Nephron (organoid): ENCODE results near the gene ZNF222.

ENCODE experiments used
- H3K27ac Mint-ChIP-seq, 3 experiments: 2 replicates each; pipeline ENCODE4 v1.8.0; 2020; ENCODE audit warnings: mixed read lengths in 3 of 3, mild to moderate bottlenecking in 2 of 3, moderate library complexity in 1 of 3
- H3K27me3 Mint-ChIP-seq: 2 replicates; pipeline ENCODE4 v1.8.0; 2021; ENCODE audit warnings: low read depth, mild to moderate bottlenecking, moderate library complexity, mixed read lengths
- H3K36me3 Mint-ChIP-seq: 2 replicates; pipeline ENCODE4 v1.8.0; 2020; ENCODE audit warnings: low read depth, mixed read lengths
- H3K4me1 Mint-ChIP-seq: 2 replicates; pipeline ENCODE4 v1.8.0; 2020; ENCODE audit warnings: mixed read lengths
- H3K4me3 Mint-ChIP-seq, 3 experiments: 2 replicates each; pipeline ENCODE4 v1.8.0; 2020; ENCODE audit warnings: mild to moderate bottlenecking in 3 of 3, mixed read lengths in 3 of 3, moderate library complexity in 2 of 3
- H3K9me3 Mint-ChIP-seq: 2 replicates; pipeline ENCODE4 v1.8.0; 2020; ENCODE audit warnings: mixed read lengths
- TF ChIP-seq, protein P1 (sequence below), 3 experiments: fragments of 200-600 bp; sonication (generic); IDR thresholded peaks; one replicate each; pipeline ENCODE4 v1.5.0; 2021; ENCODE audit warnings: antibody characterized with exemption in 3 of 3; ENCODE audit not compliant: unreplicated experiment in 3 of 3

ZNF222 gene

DNA sequence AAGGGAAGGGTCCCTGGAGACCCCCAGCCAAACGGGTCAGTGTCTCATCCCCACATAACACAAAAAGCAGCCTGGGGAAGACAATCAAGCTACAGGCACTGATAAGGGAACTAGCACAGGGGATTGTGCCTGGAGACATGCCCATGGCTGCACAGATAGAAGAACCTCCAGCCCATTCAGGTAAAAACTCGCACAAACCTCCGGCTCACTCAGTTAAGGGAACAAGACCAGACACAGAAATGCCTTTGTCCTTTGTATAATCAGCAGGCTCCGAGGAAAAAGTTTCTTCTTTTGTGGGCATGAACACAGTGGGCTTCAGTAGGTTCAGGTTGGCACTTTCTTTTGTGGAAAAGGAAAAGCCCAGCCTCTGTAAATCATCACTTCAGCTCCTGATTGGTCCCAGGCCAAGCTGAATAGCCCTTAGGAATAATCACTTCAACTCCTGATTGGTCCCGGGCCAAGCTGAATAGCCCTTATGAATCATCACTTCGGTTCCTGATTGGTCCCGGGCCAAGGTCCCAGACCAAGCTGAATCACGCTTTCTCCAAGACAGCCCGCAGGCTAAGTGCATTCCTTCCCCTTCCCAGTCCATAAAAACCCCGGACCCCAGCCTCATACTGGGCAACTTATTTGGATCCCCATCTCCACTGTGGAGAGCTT is 27.4 kb upstream of the ZNF222 start:
- TF ChIP-seq, protein P1, sequence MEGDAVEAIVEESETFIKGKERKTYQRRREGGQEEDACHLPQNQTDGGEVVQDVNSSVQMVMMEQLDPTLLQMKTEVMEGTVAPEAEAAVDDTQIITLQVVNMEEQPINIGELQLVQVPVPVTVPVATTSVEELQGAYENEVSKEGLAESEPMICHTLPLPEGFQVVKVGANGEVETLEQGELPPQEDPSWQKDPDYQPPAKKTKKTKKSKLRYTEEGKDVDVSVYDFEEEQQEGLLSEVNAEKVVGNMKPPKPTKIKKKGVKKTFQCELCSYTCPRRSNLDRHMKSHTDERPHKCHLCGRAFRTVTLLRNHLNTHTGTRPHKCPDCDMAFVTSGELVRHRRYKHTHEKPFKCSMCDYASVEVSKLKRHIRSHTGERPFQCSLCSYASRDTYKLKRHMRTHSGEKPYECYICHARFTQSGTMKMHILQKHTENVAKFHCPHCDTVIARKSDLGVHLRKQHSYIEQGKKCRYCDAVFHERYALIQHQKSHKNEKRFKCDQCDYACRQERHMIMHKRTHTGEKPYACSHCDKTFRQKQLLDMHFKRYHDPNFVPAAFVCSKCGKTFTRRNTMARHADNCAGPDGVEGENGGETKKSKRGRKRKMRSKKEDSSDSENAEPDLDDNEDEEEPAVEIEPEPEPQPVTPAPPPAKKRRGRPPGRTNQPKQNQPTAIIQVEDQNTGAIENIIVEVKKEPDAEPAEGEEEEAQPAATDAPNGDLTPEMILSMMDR (IDR thresholded peaks at IDR 0.05; ENCODE audit: unreplicated experiment in 3 of 3), result no peak
- Mint-ChIP-seq H3K4me1 (peaks cover 10% of the 10 kb centered on the region), H3K27me3 (no peaks in the 10 kb centered on the region), H3K36me3 (peaks cover 44% of the 10 kb centered on the region), H3K27ac (no peak overlapping the region), H3K9me3 (peaks cover 21% of the 10 kb centered on the region), H3K4me3 (no peak overlapping the region)

DNA sequence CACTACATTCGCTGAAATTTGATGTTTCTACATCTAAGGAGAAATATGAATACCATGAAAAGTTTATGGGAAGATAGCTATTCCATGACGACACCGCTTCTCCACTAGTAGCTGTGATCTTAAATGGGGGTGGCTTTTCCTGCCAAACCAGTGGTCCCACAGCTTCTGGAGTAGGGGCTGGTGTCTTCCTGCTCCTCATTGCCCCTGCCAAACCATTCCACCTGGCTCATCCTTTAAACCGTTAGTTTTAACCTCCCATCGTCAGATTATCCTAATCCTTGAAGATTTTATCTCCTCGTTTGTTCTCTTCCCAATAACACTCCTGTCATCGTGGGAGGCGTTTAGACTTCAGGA is 23.0 kb upstream of the ZNF222 start:
- Mint-ChIP-seq H3K9me3 (peaks cover 30% of the 10 kb centered on the region), H3K4me1 (peaks cover 19% of the 10 kb centered on the region), H3K27ac (peak overlapping the region; percentile 78 to 92 (median 91)), H3K4me3 (peak overlapping the region; percentile 98 to 99 (median 99)), H3K36me3 (peaks cover 34% of the 10 kb centered on the region), H3K27me3 (no peaks in the 10 kb centered on the region)
- TF ChIP-seq, protein P1 (IDR thresholded peaks at IDR 0.05; ENCODE audit: unreplicated experiment in 3 of 3), result no peak

DNA sequence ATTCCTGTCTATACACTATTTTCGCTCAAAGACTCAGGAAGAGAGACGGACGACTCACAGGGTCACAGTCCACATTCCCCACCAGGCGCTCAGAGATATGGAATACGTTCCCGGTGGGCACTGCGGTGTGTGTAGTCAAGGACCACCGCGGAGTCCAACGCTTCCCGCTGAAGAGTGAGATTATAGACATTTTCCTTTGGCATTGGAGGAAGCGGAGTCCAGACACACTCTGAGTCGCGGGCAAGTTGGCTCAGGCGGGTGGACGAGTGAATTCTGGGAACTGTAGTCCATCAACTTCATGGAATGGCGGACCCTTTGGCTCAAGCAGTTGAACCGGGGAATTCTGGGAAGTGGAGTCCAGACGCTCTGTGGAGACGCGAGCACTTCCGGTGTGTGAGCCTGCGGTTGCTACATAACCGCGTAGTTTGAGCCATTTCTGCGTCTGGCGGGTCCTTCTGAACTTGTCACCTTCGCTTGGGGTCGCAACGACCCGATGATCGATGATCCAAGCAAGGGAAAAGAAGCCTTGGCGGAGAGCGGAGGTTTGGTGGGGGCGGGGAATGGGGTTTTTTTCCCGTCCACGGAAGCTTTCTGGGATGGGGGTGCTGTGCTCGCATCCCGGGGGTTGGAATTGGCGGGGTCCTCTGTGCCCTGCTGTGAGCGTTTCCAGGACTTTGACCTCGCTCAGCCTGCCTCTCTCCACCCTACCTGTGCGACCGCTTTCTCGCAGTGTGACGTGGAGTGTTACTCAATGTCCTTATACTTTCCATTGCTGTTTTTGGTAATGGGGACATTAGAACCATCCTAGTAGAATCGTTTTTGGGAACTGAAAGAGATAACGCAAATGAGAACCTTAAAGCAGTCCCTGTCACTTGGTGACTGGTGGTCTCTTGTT is 22.4 kb upstream of the ZNF222 start, which contains the start of gene ZNF230:
Gene ZNF230 (plus strand): TSS at position 392 of the 895 bp plus-strand sequence. CDS start 4,122 bp downstream, outside the sequence.
- Mint-ChIP-seq H3K27ac (peak within 1 kb of the TSS; percentile 78 to 92 (median 91)), H3K4me1 (peaks cover 19% of the 10 kb centered on the region), H3K36me3 (peaks cover 34% of the 10 kb centered on the region), H3K9me3 (peaks cover 36% of the 10 kb centered on the region), H3K4me3 (peak within 1 kb of the TSS; percentile 98 to 99 (median 99)), H3K27me3 (no peaks in the 10 kb centered on the region)
- TF ChIP-seq, protein P1 (IDR thresholded peaks at IDR 0.05; ENCODE audit: unreplicated experiment in 3 of 3), result no peak

DNA sequence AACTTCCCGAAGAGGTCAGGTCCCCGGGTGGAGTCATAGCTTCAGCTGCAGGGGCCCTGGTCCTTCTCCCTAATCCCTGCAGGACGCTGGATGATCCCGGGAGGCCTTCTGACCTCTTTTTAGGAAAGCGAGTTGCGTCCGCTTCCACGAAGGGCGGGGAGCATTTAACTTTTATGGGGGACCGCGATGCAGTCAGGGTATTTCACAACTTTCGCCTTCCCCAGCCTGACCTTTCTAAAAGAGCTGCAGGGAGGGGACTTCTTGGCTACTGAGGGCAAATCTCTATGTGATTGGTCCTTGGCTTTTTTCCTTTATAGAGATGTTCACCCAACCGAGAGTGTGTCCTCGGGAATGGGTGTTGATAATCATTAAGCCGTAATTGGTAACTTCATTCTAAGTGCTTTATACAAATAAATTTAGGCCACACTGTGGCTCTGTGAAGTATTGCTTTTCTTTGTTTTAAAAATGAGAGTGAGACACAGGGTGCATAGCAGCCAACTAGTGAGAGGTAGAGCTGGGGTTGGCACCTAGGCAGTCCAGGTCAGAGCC is 21.6 kb upstream of the ZNF222 start:
- TF ChIP-seq, protein P1 (IDR thresholded peaks at IDR 0.05; ENCODE audit: unreplicated experiment in 3 of 3), result no peak
- Mint-ChIP-seq H3K4me1 (peaks cover 19% of the 10 kb centered on the region), H3K27ac (peak overlapping the region; percentile 20 to 92 (median 54))

DNA sequence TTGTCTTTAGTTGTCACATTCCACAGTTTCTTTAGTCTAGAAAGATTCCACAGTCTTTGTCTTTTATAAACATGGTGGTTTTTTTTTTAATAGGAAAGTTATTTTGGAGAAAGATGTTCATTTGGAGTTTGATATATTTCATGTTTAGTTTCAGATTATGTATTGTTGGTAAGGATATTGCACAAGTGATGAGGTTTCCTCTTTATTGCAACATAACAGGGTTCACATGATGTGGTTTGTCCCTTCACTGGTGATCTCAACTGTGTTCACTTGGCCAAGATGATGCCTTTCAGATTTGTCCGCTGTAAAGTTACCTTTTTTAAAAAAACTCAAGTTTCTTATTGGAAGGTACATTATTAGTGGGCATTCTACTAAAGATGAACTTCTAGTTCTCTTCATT is 19.2 kb upstream of the ZNF222 start:
- TF ChIP-seq, protein P1 (IDR thresholded peaks at IDR 0.05; ENCODE audit: unreplicated experiment in 3 of 3), result no peak
- Mint-ChIP-seq H3K27me3 (no peaks in the 10 kb centered on the region), H3K9me3 (peaks cover 61% of the 10 kb centered on the region), H3K4me1 (peaks cover 19% of the 10 kb centered on the region), H3K36me3 (peaks cover 56% of the 10 kb centered on the region), H3K27ac (no peak overlapping the region), H3K4me3 (peak overlapping the region in 1 of 3 experiments; percentile 7)

More for the DNA sequence above, 21.6 kb upstream of the ZNF222 start:
- H3K36me3 Mint-ChIP-seq, result peaks cover 34% of the 10 kb centered on the region
- peak overlapping the region; percentile 98 to 99 (median 99) for H3K4me3 Mint-ChIP-seq
- H3K9me3 Mint-ChIP-seq, result peaks cover 40% of the 10 kb centered on the region
- H3K27me3 Mint-ChIP-seq, result no peaks in the 10 kb centered on the region
